ENCODE data around the gene TMEM222.
A peak's percentile ranks its signal among the peaks of the same experiment; 100 is the strongest.

Gene TMEM222

DNA sequence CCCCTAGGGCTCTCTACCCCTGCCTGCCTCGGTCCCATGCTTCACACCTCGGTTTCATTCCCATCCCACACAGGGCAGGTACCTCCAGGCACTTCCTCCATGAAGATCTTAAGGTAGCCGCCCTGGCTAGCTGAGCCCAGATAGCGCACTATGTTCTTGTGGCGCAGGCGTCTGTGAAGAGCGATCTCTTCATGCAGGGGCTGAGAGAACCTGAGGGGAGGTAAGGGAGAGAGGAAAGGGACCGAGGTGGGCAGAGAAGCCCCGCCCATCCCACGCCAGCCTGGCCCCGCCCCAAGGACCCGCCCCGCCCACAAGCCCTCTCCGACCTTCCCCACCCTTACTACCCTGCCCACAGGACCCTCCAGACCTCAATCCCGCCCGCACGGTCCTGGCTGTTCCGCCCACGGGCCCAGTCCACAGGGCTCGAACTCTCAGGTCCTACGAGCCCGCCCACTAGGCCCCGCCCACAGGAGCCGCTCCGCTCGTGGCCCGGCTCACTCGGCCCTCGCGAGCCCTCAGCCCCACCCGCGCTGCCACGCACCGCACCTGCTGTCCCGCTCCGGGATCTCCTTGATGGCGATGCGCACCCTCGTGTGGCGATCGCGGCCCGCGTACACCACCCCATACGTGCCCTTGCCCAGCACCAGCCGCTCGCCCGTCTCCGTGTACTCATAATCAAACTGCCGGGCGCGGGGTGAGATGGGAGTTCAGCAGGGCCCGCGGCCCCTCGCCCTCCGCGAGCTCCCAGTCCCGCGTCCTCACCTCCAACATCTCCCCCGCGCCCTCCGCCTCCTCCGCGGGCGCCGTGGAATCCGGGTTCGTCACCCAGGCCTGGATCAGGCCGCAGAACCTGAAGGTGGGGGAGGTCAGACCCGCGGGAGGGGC, 38.4 kb downstream of the TMEM222 start:
- peak; percentile 51 to 53 for DNase-seq

DNA sequence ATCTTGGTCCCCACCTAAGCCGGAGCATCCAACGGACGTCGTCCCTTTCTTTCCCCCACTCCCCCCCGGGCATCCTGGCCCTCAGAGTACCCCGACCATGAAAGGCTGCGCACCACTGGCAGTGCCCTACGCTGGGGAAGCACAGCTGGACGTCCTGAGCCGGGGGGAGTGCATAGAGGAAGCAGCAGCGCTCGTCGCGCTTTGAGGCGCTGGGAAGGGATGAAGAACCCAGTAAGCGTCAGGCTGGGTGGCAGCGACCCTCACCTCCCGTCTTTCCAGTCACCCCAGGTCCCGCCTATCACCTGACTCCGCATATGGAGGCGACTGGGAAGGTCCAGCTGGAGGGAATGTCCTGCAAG, 39.1 kb downstream of the TMEM222 start:
- no peak for DNase-seq

DNA sequence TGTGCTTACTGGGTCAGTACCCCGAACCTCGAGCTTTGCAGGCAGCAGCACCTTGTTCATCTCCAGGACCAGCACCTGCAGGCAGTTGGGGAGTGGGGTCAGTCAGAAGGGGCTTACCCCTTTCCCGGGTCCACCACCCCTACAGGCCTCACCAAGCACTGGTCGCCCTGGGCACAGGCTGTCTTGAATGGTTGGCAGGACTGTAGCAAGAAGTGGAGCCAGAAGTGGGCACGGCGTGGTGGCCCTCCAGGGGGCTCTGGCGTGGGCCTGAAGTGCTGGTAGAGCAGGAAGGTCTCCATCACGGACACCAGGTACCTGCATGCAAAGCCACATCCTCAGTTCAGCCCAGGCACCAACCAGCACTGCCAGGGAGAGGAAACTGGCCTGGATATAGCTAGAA, 39.6 kb downstream of the TMEM222 start:
- DNase-seq, result no peak

DNA sequence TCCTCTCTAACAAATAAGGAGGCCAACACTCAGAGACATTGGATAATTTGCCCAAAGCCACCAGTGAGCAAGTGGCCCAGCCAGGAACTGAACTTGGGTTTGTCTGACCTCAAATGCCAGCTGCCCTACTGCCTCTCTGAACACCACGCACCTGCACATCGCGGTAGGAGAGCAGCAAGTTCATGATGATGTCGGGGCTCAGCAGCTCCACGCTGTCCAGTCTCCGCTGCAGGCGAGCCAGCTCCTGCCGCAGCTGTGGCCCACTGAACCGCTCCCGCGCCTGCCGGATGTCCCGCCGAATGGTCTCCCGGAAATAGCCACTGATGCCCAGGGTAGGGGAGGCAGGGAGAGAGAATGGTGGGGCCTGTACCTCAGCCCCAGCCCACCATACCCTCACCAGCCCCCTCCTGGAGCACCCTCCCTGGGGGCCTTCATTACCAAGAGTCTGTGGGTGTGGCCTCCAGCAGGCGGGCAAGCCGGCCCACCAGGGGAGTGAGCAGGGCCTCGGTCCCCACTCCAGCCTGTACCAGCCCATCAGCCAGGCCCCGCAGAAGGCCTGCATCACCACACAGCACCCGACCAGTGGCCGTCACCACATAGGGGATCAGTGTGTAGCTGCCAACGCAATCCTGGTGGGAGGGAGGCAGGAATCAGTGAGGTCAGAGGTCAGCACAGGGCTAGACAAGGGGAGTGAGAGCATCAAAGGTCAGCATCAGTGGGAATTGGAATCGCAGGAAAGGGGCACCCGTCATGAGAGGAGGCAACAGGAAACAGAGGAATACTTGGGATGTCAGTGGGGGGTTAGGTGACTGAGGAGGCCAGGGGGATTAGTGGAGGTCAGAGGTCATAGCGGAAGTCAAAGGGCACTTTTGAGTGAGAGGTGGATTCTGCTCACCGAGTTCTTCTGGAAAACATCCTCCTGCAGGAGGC, 42.1 kb downstream of the TMEM222 start:
- DNase-seq, result no peak

DNA sequence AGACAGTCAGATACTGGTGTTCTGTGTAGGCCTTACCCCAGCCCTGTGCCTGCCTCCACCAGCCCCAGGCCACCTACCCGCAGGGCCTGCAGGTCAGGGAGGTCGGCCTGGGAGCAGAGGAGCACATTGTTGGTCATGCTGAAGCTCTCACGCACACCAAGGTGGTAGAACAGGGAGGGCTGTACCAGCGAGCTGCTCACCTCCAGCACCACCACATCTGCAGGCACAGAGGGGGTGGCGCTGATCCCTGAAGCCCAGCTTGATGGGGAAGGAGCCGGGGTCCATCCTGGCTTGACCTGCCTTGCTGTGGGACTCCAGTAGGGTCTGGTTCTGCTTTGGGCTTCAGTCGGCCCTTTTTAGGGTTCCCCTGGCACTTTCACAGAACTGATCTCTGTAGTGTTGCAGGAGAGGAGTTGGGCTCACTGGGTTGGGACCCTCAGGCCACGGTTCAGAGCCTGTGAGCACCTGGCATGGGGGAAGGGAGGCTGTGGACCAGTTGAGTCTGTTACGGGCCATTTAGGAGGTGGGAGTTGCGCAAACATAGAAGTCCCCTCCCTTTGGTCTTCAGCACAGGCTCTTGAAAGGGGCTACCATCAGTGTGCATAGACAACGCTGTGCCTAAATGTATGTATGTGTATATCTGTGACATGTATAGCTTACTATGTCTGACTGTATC, 42.9 kb downstream of the TMEM222 start:
- DNase-seq, result no peak

DNA sequence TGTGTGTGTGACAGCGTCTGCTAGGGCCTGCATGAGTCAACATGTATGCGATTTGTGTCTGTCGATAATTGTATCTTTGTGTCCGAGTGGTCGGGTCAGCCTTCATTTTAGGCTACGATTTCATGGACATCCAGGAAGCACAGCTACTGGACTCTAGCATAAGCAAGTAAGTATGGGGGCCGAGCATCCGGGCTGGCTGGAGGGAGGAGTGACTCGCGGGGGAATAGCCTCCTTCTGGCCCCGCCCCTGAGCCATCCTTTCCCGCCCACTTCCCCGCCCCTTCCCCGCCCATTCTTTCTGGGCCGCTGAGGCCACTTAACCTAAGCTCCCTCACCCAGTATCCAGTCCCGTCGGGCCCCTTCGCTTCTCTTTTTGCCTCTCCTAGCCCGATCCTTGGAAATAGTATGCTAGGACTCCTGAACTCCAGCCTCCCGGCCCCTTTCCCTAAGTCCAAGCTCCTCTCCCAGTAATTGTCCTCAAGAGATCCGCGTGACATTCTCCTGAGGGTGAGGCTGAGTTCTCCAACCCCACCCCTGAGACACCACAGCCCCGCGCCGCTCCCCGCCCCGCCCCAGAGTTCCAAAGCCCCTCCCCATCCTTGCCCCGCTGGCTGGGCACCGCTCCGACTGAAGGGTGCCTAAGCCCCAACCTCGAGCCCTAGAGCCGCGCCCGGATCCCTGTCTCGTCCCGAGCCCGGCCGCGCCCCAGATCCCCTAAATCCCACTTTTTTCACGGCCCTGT, 43.6 kb downstream of the TMEM222 start:
- DNase-seq, result peak; percentile 87

DNA sequence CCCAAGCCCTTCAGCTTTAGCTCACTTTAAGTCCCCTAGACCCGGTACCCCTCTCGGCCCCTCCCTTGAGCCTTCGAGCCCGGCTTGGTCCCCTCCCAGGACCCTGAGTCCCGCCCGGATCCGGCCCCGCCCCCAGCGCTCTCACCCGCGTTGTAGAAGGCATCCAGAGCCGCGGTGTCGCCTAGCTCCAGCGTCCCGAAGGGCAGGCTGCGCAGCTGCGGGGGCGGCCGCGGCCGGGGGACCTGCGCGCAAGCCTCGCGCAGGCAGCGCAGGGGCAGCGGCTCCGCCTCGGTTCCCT, 44.1 kb downstream of the TMEM222 start:
- peak; percentile 90 to 91 for DNase-seq

DNA sequence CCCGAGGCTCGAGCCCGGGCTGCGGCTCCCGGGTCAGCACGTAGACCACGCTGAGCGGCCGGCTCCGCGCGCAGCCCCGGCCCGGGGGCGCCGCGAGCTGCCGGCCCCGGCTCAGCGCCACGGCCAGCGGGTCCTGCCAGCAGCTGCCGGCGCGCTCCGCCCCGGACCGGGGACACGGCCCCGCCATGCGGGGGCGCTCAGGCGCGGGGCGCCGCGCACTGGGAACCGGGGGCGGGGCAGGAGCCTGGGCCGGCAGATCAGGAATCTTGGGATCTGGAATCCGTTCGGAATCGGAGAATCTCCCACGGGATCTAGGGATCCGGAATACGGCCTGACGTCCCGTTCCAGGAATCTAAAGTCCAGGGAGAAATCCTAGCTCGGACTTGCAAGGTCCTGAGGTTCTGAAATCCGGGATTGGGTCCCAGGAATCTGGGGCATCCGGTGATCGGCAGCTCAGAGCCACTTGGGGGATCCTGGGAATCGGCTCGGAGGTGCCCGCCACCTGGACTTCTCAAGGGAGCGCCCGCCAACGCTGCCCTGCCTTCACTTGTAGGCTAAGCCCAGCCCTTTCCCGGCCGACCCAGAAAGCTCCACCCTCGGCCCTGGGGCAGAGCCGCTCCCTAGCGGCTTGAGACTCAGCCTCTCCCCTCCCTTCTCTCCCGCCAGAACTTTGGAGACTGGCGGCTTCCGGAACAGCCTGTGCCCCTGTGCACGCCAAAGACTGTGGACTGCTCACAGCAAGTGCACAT, 44.6 kb downstream of the TMEM222 start, which contains the start of gene MAP3K6:
Gene MAP3K6 (minus strand): TSS at position 551 of the 749 bp plus-strand sequence. CDS start 364 bp downstream, at position 187.
- peak; percentile 68 to 76 for DNase-seq

DNA sequence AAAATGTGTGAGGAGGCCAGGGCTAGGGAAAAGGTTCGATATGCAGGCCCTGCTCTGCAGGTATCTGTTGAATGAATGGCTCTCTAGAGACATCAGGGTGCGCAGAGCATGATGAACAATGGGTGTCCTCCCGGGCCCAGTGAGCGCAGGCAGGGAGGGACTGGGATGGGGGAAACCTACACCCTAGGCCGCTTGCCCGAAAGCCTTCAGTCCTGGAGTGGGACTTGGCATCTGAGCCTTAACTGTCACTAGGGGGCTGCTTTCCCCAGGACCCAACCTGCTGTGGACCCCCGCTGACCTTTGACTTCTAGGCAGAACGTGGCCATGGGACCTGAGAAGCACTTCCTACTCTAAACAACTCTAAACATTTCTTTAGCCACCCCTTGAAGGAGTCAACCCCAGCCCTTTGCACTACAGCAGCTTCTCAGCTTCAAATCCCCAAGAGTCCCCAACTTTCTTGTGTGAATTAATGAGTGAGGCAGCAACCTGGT, 45.2 kb downstream of the TMEM222 start:
- DNase-seq, result no peak

DNA sequence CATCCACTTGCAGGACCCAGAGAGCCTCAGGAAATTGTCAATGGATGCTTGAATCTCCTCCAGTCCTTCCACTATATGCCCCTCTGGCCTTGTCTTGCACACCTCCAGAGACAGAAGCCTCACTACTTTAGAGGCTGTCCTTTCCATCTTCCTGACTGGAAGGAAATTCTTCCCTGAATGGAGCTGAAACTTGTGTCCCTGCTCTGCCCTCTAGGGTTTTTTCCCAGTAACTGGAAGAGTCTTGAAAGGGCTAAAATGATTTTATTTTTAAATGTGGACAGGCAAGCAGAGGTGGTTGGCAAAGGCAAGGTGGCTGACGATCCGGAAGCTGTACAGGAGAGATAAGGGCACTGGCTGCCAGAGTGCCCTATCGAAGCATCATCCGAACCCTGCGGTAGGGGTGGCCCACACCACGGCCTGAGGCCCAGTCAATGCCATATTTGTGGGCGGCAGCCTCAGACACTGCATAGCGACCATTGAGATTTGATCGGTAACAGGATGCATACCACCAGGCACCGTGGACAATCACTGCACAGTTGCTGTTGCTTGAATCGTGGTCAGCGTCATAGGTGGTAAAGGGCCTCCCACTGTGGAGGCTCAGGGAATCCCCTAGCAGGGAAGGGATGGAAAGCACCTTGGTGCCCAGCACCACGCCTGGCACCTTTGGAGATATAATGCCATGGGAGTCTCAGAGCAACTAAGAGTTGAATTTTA, 47.1 kb downstream of the TMEM222 start:
- no peak for DNase-seq

DNA sequence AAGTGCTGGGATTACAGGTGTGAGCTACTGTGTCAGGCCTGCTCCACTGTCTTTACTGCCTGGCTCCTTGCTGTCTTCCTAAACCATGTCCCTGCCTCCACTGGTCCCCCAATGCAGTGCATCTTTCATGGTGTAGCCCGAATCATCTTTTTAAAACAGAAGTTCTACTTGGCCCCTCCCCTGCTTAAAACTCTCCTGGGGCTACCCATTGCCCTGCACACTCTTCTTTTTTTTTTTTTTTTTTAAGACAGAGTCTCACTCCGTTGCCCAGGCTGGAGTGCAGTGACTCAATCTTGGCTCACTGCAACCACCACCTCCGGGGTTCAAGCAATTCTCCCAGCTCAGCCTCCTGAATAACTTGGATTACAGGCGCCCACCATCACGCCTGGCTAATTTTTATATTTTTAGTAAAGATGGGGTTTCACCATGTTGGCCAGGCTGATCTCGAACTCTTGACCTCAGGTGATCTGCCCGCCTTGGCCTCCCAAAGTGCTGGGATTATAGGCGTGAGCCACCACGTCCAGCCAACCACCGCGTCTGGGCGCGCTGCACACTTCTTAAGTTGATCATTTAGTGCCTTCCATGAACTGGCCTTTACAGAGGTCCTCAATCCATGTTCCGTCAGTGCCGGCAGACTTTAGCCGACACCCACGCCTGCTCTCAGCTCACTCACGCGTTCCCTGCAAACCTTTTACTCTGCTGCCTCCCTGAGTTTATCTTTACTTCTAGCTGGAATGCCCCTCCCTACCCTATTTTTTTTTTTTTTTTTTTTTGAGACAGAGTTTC, 50.3 kb downstream of the TMEM222 start:
- no peak for DNase-seq

DNA sequence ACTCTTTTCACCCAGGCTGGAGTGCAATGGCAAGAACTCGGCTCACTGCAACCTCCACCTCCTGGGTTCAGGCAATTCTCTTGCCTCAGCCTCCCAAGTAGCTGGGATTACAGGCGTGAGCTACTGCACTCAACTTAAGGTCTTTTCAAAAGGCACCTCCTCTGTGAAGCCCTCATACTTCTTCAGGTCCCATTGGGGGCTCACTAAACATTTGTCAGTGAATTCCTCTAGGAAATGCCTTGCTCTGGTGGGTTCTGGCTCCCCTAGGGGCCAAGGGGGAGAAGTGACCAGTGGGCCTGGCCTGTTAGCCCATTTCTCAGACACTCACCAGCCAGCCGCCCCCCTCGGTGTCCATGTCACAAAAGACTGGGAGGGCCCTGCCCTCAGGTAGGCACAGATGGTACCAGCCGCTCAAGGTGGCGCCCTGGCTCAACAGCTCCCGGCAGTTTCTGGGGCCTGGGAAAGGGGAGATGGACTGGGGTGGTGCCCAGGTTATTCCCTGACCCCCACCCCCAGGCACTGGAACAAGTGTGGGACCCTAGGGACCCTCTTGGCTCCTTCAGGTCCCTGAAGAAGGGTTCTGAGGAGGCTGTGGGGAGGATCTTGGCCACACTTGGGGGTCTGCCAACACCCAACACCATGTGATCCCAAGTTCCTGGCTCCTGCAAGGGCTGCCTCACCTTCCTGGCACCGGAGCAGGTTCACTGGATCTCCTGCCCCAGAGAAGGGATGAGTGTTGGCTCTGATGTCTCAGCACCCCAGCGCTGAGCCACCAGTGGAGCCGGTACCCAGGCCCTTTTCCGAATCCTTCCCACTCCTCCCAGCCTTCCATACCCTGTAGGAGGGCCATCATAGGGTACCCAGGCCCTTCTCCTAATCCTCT, 51.1 kb downstream of the TMEM222 start:
- DNase-seq, result no peak

DNA sequence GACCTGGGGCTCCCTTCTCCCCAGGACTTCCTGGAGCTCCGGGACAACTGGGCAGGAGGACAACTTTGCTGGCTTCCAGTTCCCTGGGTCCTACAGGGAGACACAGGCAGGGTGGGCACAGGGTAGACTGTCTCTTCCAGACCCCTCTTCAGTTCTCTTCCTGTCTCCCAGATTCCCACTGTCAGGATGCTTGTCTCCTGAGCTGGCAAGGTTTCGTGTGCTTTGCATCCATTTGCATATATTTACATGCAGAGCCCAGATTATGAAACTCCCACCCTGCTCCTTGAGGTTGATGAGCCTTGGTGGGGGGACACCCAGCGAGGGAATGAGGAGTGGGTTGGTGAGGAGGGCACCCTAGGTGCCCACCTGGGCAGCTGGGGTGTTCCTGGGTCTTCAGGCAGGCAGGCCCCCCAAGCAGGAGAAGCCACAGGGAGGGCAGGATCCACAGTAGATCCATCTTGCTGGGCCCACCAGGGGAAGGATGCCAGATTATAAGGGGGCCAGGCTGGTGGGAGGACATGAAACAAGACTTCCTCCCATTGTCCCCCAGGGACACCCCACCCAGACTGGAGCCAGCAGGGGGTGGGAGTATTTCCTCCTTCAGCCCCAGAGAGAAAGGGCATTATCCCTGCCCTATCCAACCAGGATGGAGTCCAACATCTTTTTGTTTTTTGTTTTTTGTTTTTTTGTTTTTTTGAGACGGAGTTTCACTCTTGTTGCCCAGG, 52.6 kb downstream of the TMEM222 start, which contains the start of gene FCN3:
Gene FCN3 (minus strand): TSS at position 463 of the 725 bp plus-strand sequence. CDS start 6 bp downstream, at position 457.
- DNase-seq, result no peak

DNA sequence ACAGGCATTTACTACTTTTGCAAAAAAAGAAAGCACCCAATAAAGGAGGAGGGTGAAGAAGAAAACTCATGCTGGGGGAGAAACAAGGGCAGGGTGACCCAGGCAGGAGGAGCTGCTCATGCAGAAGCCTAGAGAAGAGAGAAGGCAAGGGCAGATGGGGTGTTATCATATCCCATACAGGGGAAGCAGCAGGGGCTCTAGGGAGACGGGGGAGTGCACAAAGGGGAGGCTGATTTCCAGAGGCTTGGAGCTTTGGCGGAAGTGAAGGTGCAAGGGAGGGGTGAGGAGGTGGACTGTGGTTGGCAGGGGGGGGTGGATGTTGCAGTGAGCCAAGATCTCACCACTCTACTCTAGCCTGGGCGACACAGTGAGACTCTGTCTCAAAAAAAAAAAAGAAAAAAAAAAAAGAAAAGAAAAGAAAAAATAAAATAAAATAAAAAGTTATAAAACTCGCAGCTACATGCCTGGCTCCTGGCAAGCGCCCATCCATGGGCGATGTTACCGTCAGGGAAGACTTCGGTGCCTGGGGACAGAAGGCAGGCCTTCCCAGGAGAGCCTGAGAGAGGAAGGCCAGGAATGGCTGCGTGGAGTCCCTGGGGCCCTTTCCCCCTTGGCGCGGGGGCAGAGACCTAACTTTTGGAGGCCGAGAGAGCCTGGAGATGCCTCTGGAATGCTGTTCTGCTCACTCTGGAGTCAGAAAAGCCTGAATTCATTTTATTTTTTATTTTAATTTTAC, 56.0 kb downstream of the TMEM222 start:
- no peak for DNase-seq

DNA sequence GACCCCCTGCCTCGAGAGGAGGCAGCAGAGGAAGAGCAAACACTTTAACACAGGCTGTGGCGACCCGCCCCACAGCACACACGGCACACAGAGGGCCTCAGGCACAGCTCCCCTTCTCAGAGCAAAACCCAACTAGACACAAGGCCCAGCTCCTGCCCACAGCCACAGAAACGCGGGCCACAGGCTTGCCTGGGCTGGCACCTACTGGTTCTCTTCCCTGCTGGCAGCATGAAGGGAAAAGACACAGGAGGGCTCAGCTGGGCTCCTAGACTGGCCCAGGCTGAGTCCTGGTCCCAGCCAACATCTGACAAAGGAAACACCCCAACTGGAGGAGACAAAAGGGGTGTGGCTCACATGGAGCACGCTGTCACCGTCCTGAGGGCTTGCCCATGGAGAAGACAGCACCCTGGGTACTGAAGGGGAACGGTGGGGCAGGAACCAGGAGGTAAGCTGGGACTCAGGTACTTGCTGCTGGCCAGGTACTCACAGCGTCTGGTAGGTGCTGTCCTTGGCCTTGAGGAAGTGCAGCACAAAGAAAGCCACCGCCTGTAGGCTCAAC, 57.7 kb downstream of the TMEM222 start:
- no peak for DNase-seq

DNA sequence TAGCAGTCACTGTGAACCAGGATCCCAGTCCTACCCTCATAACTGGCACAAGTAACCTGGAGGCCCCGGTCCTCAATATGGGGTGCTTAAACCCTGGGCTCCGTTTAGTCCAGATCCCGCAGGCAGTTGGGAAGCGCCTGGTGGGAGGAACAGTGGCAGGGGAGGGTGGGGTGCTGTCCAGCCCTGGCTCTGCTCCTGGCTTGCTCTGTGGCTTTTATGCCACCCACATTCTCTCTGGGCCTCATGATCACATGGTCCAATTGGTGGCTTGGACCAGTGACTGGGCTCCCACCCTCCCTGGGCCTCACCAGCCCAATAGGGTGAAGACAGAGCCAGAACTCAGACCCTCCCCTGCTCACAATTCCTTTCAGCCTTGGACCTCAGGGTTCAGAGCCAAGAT, 58.3 kb downstream of the TMEM222 start:
- DNase-seq, result no peak
